SK-N-MC (cell line): ENCODE results near the gene PMPCB.

Source experiments
- EZH2 ChIP-seq: fragments of 200-600 bp; sonication (generic); IDR thresholded peaks from one replicate; pipeline ENCODE4 v1.6.1; 2017; ENCODE audit warnings: antibody characterized with exemption
- POLR2AphosphoS5 ChIP-seq: IDR thresholded peaks from 2 replicates; pipeline ENCODE4 v1.6.1; 2012; ENCODE audit warnings: mild to moderate bottlenecking, low read depth, low read length, borderline replicate concordance

GRCh38 chr7:103338864-103339263 is 41.6 kb downstream of the PMPCB start:
- TF ChIP-seq EZH2 (no peak), POLR2AphosphoS5 (no peak)
